ENCODE data around the gene GNA15.
"Not testable (repeated sequence)": the region's sequence is repeated elsewhere in the genome, so short reads cannot be mapped to it uniquely, and the experiment has no call there.

GNA15 gene

DNA sequence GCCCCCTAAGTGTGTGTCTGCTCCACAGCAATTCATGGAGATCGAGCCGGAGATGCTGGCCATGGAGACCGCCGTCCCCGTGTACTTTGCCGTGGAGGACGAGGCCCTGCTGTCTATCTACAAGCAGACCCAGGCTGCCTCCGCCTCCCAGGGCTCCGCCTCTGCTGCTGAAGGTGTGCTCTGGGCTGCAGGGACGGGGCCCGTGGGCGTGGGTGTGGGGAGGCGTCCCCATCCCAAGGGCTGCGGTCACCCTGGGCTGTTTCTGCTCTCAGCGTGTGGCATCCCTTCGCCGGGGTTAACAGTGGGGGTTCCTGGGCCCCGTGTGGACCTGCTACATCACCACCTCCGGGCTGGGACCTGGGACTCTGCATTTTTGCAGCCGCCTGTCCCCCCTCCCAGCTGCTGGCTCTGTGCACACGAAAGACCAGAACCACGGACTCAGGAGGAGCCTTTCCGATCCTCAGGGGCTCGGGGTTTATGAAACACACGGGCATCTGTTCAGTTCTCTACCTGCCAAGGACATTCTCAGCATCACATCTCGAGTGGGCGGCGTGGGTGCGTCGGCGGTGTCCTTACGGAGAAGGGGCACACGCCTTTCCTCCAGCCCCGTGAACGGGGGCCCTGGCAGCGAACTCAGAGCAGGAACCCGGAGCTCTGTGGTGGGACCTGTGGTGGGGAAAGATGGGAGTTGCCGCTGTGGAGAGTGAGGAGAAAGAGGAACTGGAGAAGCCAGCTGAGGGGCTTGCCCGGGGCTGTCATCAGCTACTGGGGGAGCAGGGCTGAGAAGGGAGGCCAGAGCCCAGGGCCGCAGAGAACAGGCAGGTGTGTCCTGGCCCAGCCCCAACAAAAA lies 57.6 kb downstream of the GNA15 start:
- peak; percentile 8 for DNase-seq

DNA sequence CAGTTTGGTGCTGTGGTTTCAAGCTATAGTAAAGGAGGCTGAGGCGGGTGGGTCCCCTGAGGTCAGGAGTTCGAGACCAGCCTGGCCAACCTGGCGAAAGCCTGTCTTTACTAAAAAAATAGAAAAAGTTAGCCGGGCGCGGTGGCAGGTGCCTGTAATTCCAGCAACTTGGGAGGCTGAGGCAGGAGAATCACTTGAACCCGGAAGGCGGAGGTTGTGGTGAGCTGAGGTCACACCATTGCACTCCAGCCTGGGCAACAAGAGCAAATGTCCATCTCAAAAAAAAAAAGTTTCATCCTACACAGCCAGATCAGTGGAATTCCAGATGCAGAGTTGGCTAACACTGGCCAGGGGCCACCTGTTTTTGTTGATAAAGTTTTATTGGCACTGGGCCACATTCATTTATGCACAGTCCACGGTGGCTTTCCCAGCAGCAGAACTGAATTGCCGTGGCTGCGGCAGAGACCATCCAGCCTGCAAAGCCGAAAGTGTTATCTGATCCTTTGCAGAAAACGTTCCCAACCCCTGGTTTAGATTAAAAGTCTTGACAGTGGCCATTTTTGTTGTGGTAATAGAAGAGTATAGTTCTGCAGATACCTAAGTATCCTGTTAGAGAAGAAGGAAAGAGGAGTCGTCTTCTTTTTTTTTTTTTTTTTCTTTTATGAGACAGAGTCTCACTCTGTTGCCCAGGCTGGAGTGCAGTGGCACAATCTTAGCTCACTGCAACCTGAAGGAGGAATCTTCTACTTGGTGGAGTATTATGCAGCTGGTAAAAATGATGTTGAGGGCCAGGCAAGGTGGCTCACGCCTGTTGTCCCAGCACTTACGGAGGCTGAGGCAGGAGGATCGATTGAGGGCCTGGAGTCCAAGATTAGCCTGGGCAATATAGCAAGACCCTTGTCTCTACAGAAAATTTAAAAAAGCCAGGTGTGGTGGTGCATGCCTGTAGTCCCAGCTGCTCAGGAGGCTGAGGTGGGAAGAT lies 58.6 kb downstream of the GNA15 start:
- no peak for DNase-seq

GRCh38 chr19:3196064-3196932 lies 60.5 kb downstream of the GNA15 start:
- DNase-seq = no peak

- DNase-seq = no peak
Measured at GRCh38 chr19:3196933-3197205, 61.0 kb downstream of the GNA15 start.

DNA sequence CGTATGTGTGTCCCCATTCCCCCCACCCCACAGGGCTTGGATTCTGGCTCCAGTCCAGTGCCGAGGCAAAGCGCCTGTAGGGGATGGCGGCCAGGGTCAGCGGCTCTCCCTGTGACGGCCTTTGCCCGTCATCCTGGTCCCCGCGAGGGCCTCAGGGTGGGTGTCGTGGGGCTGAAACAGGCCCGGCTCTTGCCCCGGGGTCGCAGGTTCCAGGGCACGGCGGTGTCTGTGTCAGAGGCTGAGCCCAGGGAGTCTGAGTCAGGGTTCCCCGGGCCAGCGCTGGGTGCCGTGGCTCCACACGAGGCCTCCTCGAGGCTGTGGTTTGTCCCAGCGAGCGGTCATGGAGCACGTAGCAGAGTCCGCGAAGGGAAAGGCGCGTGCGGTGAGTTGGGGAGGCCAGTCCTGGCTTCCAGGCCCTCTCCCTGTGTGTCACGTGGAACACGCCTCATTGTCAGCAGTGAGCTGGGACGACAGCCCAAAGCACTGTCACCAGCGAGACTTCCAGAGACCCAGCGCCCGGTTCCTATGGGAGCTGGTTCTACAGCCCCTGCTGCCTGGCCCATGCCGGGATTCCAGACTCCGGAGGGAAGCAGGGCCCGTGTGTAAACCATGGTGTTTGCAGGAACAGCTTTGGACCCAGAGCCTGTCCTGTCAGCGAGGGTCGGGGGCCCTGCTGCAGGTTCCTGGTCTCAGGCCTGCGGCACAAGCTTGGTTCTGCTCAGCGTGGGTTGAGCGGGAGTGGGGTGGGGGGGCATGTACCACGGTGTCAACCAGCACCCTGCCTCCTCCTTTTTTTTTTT lies 63.3 kb downstream of the GNA15 start:
- DNase-seq = no peak

GRCh38 chr19:3201072-3201700 lies 65.4 kb downstream of the GNA15 start:
- no peak for DNase-seq

DNA sequence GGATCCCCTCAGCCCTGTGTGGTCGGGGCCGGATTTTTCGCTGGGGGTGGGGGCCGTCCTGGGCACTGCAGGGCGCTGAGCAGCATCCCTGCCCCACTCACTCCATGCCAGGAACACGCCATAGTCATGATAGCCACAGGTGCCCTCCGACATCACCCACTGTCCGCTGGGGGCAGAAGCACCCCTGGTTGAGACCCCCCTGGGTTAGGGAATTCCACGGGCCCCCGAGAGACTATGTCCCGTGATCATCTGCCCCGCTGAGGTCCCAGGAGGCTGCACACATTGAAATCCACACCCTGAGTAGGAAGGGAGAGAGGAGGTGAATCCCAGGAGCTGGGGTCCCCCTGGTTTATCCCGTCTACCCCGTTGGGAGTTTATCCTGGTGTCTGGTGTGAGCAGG lies 66.1 kb downstream of the GNA15 start:
- DNase-seq = no peak

DNA sequence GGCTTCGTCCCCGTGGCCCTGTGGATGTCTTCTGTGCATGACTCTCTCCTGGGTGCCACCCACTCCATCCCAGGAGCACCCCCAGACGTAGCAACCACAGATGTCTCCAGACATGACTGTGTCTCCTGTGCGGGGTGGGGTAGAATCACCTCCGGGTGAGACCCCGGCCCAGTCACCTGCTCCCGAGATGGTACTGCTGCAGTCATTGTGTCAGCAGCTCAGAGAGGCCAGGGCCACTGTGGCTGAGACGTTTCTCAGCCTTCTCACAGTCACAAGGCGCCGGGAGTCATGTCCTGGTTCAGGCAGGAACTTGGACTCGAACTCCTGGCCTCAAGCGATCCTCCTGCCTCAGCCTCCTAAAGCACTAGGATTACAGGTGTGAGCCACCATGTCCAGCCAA lies 66.5 kb downstream of the GNA15 start:
- DNase-seq = no peak

DNA sequence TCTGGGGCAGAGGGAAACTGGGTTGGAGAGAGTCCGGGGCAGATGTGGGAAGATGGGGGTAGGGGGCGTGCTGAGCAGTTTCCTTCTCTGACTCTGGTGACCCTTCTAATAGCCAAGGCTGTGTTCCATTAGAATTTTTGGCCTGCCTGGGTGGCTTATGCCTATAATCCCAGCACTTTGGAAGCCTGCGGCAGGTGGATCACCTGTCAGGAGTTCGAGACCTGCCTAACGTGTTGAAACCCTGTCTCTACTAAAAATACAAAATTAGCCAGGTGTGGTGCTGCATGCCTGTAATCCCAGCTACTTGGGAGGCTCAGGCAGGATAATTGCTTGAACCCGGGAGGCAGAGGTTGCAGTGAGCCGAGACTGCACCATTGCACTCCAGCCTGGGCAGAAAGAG lies 67.1 kb downstream of the GNA15 start:
- DNase-seq = not testable (repeated sequence)

DNA sequence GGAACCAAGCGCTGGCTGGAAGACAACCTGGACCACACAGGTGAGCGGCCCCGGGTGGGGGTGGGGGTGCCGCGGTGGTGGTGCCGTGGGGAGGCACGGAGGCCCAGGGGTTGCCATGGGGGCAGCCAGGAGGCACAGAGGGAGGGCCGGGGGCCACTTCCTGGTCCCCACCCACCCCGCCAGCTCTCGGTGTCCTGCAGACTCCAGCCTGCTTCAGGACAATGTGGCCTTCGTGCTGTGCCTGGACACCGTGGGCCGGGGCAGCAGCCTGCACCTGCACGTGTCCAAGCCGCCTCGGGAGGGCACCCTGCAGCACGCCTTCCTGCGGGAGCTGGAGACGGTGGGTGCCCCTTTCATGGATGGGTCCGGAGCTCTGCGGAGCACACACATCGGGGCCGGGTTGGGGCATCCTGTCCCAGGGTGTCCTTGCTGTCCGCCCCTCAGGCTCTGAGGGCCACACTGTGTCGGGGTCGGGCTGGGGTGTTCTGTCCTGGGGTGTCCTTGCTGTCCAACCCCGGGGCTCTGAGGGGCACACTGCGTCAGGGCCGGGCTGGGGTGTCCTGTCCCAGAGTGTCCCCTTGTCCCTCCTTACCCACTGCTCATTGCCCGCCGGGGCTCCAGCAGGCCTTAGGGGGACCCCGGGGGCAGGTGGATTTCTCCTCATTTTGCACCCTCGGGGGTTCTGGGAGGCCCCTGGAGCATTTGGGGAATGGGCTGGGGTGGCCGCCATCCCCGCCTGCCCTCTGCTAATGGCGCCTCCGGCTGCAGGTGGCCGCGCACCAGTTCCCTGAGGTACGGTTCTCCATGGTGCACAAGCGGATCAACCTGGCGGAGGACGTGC lies 68.2 kb downstream of the GNA15 start:
- no peak for DNase-seq

DNA sequence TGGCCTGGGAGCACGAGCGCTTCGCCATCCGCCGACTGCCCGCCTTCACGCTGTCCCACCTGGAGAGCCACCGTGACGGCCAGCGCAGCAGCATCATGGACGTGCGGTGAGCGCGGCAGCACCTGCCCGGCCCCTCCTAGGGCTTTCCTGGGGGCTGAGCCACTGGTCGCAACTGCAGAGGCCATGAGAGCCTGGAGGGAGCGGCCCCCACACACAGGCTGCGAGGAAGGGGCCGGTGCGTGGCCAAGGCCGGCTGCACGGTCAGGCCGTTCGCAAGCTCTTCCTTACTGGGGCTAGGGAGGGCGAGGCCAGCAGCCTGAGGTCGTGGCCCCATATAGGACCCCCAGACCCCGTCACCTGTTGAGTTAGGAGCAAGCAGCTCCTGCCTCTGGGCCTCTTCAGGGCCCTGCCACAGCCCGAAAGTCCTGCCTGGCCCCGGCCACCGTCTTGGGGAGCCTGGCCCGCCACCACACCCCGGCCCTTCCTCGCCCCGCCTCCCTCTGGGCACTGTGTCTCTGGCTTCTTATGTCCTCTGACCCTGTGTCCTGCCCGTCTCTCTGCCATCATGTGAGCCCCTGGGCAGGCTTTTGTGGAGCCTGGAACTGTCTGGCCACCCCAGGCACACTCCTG lies 68.9 kb downstream of the GNA15 start:
- DNase-seq = no peak

GRCh38 chr19:3206216-3206953 lies 70.6 kb downstream of the GNA15 start:
- no peak for DNase-seq

DNA sequence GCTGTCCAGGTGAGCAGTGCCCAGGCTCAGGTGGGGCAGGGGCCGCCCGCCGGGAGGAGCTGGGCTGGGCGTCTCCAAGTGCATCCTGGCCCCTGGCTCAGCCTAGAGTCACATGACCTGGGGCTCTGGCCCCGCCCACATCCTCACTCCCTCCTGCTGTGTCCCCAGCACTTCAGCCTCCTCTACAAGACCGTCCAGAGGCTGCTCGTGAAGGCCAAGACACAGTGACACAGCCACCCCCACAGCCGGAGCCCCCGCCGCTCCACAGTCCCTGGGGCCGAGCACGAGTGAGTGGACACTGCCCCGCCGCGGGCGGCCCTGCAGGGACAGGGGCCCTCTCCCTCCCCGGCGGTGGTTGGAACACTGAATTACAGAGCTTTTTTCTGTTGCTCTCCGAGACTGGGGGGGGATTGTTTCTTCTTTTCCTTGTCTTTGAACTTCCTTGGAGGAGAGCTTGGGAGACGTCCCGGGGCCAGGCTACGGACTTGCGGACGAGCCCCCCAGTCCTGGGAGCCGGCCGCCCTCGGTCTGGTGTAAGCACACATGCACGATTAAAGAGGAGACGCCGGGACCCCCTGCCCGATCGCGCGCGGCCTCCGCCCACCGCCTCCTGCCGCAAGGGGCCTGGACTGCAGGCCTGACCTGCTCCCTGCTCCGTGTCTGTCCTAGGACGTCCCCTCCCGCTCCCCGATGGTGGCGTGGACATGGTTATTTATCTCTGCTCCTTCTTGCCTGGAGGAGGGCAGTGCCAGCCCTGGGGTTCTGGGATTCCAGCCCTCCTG lies 71.8 kb downstream of the GNA15 start:
- DNase-seq = no peak

DNA sequence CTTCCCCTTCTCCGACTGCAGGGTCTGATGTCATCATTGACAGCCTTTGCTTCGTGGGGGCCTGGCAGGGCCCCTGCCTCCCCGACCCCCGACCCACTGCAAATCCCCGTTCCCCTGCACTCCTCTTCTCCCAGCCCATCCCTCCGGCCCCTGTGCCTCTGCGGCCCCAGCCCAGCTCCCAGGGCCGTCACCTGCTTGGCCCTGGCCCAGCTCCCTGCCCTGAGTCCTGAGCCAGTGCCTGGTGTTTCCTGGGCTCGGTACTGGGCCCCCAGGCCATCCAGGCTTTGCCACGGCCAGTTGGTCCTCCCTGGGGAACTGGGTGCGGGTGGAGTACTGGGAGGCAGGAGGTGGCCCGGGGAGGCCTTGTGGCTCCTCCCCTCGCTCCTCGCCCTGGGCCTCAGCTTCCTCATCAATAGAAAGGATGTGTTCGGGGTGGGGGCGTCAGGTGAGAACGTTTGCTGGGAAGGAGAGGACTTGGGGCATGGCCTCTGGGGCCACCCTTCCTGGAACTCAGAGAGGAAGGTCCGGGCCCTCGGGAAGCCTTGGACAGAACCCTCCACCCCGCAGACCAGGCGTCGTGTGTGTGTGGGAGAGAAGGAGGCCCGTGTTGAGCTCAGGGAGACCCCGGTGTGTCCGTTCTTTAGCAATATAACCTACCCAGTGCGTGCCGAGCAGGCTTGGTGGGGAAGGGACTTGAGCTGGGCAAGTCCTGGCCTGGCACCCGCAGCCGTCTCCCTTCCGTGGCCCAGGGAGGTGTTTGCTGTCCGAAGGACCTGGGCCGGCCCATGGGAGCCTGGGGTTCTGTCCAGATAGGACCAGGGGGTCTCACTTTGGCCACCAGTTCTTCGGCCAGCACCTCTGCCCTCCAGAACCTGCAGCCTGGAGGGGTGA lies 72.7 kb downstream of the GNA15 start:
- DNase-seq = no peak

- DNase-seq = no peak
Measured at GRCh38 chr19:3210347-3211017, 74.6 kb downstream of the GNA15 start.

DNA sequence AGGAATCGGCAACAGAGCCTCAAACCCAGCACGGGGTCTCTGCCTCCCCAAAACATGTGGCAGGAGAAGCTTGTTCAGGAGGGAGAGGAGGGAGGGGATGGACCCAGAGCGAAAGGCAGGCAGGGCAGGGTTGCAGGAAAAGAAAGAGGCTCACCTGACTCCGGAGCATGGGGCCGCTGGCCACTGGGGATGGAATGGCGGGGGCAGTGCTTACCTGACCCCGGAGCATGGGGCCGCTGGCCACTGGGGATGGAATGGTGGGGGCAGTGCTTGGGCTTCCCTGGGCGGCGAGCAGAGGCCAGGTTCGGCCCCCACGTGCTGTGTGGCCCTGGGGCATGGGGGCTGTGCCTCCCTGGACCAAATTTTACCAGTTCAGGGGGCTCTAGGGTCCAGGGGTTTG lies 75.4 kb downstream of the GNA15 start:
- no peak for DNase-seq

DNA sequence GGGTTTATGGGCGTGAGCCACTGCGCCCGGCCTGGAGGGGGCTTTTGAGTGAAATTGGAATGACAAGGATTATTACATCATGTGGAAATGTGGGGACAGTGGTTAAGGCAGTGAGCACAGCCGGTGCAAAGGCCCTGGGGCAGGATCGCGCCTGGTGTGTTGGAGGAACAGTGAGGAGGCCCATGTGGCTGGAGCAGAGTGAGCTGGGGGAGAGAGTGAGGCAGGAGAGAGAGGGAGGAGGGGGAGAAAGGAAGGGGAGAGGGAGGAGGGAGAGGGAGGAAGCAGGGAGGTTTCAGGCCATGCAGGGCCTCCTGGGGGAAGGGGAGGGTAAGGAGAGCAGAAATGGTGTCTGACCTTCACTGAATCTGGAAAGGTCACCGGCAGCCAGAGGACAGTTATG lies 77.3 kb downstream of the GNA15 start:
- no peak for DNase-seq

All from right hindlimb (tissue), 1 donor.